H9 (cell line): ENCODE data around the gene DLGAP4. TPM values are rescaled to one million over a fixed set of nuclear protein-coding genes. Genes with fewer than 3 reads are reported as not detected.

Source experiments
- DNase-seq: peaks from one replicate; pipeline ENCODE4 v3.0.0-alpha.2; 2017
- H2AFZ ChIP-seq: one replicate; pipeline ENCODE4 v1.6.1; 2013; ENCODE audit warnings: mild to moderate bottlenecking, low read length, control low read depth, moderate library complexity
- H2AK5ac ChIP-seq: 2 replicates; pipeline ENCODE4 v1.6.1; 2013; ENCODE audit warnings: low read length, control low read depth, mixed read lengths; ENCODE audit not compliant: insufficient read length
- H2BK120ac ChIP-seq: one replicate; pipeline ENCODE4 v1.6.1; 2013; ENCODE audit warnings: low read depth, mild to moderate bottlenecking, low read length, control low read depth, inconsistent platforms; ENCODE audit not compliant: poor library complexity, severe bottlenecking
- H2BK12ac ChIP-seq: 2 replicates; pipeline ENCODE4 v1.6.1; 2013; ENCODE audit warnings: low read length, control low read depth, mixed read lengths, low read depth; ENCODE audit not compliant: insufficient read length
- H2BK15ac ChIP-seq: 2 replicates; pipeline ENCODE4 v1.6.1; 2013; ENCODE audit warnings: low read depth, low read length, control low read depth
- H2BK20ac ChIP-seq: one replicate; pipeline ENCODE4 v1.6.1; 2013; ENCODE audit warnings: low read depth, mild to moderate bottlenecking, low read length, control low read depth, inconsistent platforms; ENCODE audit not compliant: poor library complexity, severe bottlenecking
- H2BK5ac ChIP-seq: 2 replicates; pipeline ENCODE4 v1.6.1; 2013; ENCODE audit warnings: low read length, control low read depth, mixed read lengths; ENCODE audit not compliant: insufficient read length
- H3K14ac ChIP-seq: 2 replicates; pipeline ENCODE4 v1.6.1; 2013; ENCODE audit warnings: low read length, control low read depth; ENCODE audit not compliant: insufficient read depth
- H3K18ac ChIP-seq: 2 replicates; pipeline ENCODE4 v1.6.1; 2013; ENCODE audit warnings: low read depth, mild to moderate bottlenecking, mixed read lengths, low read length, control low read depth; ENCODE audit not compliant: insufficient read length
- H3K23ac ChIP-seq: 2 replicates; pipeline ENCODE4 v1.6.1; 2013; ENCODE audit warnings: low read length, control low read depth, mixed read lengths, low read depth; ENCODE audit not compliant: insufficient read length
- H3K23me2 ChIP-seq: 2 replicates; pipeline ENCODE4 v1.6.1; 2013; ENCODE audit warnings: low read depth, mild to moderate bottlenecking, mixed read lengths, low read length, control low read depth; ENCODE audit not compliant: insufficient read length, poor library complexity, severe bottlenecking
- H3K27ac ChIP-seq: 2 replicates; pipeline ENCODE4 v1.5.1; 2013; ENCODE audit warnings: low read length, control low read depth, mixed read lengths, low read depth; ENCODE audit not compliant: insufficient read length
- H3K27me3 ChIP-seq: 2 replicates; pipeline ENCODE4 v1.6.1; 2013; ENCODE audit warnings: low read length, control low read depth, inconsistent platforms; ENCODE audit not compliant: insufficient read depth
- H3K4ac ChIP-seq: 2 replicates; pipeline ENCODE4 v1.6.1; 2013; ENCODE audit warnings: low read depth, mild to moderate bottlenecking, control low read depth, inconsistent platforms, low read length, moderate library complexity
- H3K4me1 ChIP-seq: 2 replicates; pipeline ENCODE4 v1.6.1; 2013; ENCODE audit warnings: low read length, control low read depth, inconsistent platforms; ENCODE audit not compliant: insufficient read depth
- H3K4me2 ChIP-seq: 2 replicates; pipeline ENCODE4 v1.6.1; 2013; ENCODE audit warnings: low read length, control low read depth, mixed read lengths; ENCODE audit not compliant: insufficient read length, insufficient read depth
- H3K56ac ChIP-seq: 2 replicates; pipeline ENCODE4 v1.6.1; 2013; ENCODE audit warnings: low read depth, mild to moderate bottlenecking, mixed read lengths, low read length, control low read depth; ENCODE audit not compliant: insufficient read length
- H3K79me1 ChIP-seq: 2 replicates; pipeline ENCODE4 v1.6.1; 2013; ENCODE audit warnings: low read depth, mild to moderate bottlenecking, moderate library complexity, low read length, control low read depth, inconsistent platforms; ENCODE audit not compliant: insufficient read depth, poor library complexity, severe bottlenecking
- H3K79me2 ChIP-seq: 2 replicates; pipeline ENCODE4 v1.6.1; 2013; ENCODE audit warnings: low read length, control low read depth, inconsistent platforms; ENCODE audit not compliant: insufficient read depth
- H3K9ac ChIP-seq: 2 replicates; pipeline ENCODE4 v1.6.1; 2013; ENCODE audit warnings: low read length, control low read depth, mixed read lengths; ENCODE audit not compliant: insufficient read length; ENCODE audit errors: extremely low read depth
- H3K9me3 ChIP-seq: one replicate; pipeline ENCODE4 v1.6.1; 2013; ENCODE audit warnings: low read depth, low read length, inconsistent platforms; ENCODE audit not compliant: control insufficient read depth
- H3T11ph ChIP-seq: one replicate; pipeline ENCODE4 v1.6.1; 2013; ENCODE audit warnings: mild to moderate bottlenecking, low read length, control low read depth, inconsistent platforms
- H4K20me1 ChIP-seq: one replicate; pipeline ENCODE4 v1.6.1; 2013; ENCODE audit not compliant: control insufficient read depth, insufficient read length, insufficient read depth
- H4K5ac ChIP-seq: 2 replicates; pipeline ENCODE4 v1.6.1; 2013; ENCODE audit warnings: low read depth, mild to moderate bottlenecking, mixed read lengths, low read length, control low read depth; ENCODE audit not compliant: insufficient read length
- H4K8ac ChIP-seq: replicated peaks from 2 replicates; pipeline ENCODE4 v1.6.1; 2013; ENCODE audit warnings: low read length, control low read depth, mixed read lengths, low read depth; ENCODE audit not compliant: insufficient read length
- H4K91ac ChIP-seq: 2 replicates; pipeline ENCODE4 v1.6.1; 2013; ENCODE audit warnings: low read depth, mild to moderate bottlenecking, moderate library complexity, mixed read lengths, low read length, control low read depth; ENCODE audit not compliant: insufficient read length
- H3K27ac Mint-ChIP-seq, 3 experiments: 2 replicates in 2 of 3; 3 replicates in 1 of 3; pipeline ENCODE4 v1.8.0; 2020 to 2021; ENCODE audit warnings: mixed read lengths in 3 of 3, mild to moderate bottlenecking in 1 of 3, moderate library complexity in 1 of 3
- H3K27me3 Mint-ChIP-seq: 2 replicates; pipeline ENCODE4 v1.8.0; 2021; ENCODE audit warnings: low read depth, mild to moderate bottlenecking, moderate library complexity, mixed read lengths
- H3K36me3 Mint-ChIP-seq, 3 experiments: 2 replicates in 2 of 3; 3 replicates in 1 of 3; pipeline ENCODE4 v1.8.0; 2020 to 2021; ENCODE audit warnings: low read depth in 3 of 3, mixed read lengths in 3 of 3; ENCODE audit not compliant: insufficient read depth in 1 of 3
- H3K4me1 Mint-ChIP-seq, 2 experiments: 2 replicates each; pipeline ENCODE4 v1.8.0; 2020; ENCODE audit warnings: mixed read lengths in 2 of 2
- H3K4me3 Mint-ChIP-seq, 2 experiments: 2 replicates in 1 of 2; 3 replicates in 1 of 2; pipeline ENCODE4 v1.8.0; 2020 to 2021; ENCODE audit warnings: mild to moderate bottlenecking in 2 of 2, mixed read lengths in 2 of 2, moderate library complexity in 1 of 2
- H3K9me3 Mint-ChIP-seq, 2 experiments: 2 replicates in 1 of 2; 3 replicates in 1 of 2; pipeline ENCODE4 v1.8.0; 2020; ENCODE audit warnings: mild to moderate bottlenecking in 2 of 2, mixed read lengths in 2 of 2, moderate library complexity in 1 of 2
- CTCF ChIP-seq: fragments of 200-600 bp; sonication (generic); conservative IDR thresholded peaks from 3 replicates; pipeline ENCODE4 v1.8.0; 2021; ENCODE audit warnings: antibody characterized with exemption, mild to moderate bottlenecking
- WGBS: extraction: QIAGEN DNeasy Blood & Tissue Kit; methylation state at CpG from one replicate; pipeline ENCODE4 v1.1.7; 2013; ENCODE audit warnings: missing lambda C conversion rate, low lambda C conversion rate, mixed read lengths; ENCODE audit not compliant: insufficient read length; ENCODE audit errors: extremely low coverage; 5-methylcytosine and 5-hydroxymethylcytosine counted together
- total RNA-seq: library from RNA; stranded (reverse); gene quantifications from 2 replicates; pipeline ENCODE4 v1.2.1, GENCODE V29; 2021

DLGAP4 gene
- total RNA-seq, 1 experiment from 2014 or later: 48.0 TPM

GRCh38 chr20:36299459-36299858 lies 6.7 kb upstream of the DLGAP4 start:
- no peak overlapping the region for H2BK120ac ChIP-seq
- no peak overlapping the region for H4K5ac ChIP-seq
- no peak overlapping the region for H2BK12ac ChIP-seq
- no peak overlapping the region for H4K8ac ChIP-seq
- H3K9me3 Mint-ChIP-seq: no peaks in the 10 kb centered on the region
- H3K4me2 ChIP-seq: no peak overlapping the region
- H3K9me3 ChIP-seq: no peaks in the 10 kb centered on the region
- H3T11ph ChIP-seq: no peak overlapping the region
- no peaks in the 10 kb centered on the region for H4K20me1 ChIP-seq
- peaks cover 0 to 9% of the 10 kb centered on the region in 2 experiments for H3K4me1 Mint-ChIP-seq
- H3K14ac ChIP-seq: no peak overlapping the region; the same call in 1 of the 2 replicates
- H3K79me2 ChIP-seq: no peaks in the 10 kb centered on the region
- H3K27me3 ChIP-seq: no peaks in the 10 kb centered on the region
- peaks cover 44% of the 10 kb centered on the region for H3K27me3 Mint-ChIP-seq
- H3K23me2 ChIP-seq: no peaks in the 10 kb centered on the region
- H3K4me3 Mint-ChIP-seq: no peak overlapping the region
- no CpG with 5 or more reads among the region's 4 CpGs for WGBS
- no peak overlapping the region for H3K4ac ChIP-seq
- no peak overlapping the region for H3K9ac ChIP-seq
- H3K36me3 Mint-ChIP-seq: no peaks in the 10 kb centered on the region
- no peak overlapping the region for H2BK5ac ChIP-seq
- no peak overlapping the region for H2BK20ac ChIP-seq
- no peak overlapping the region for H3K27ac Mint-ChIP-seq
- no peak for TF ChIP-seq CTCF
- no peak overlapping the region for H2AFZ ChIP-seq
- H3K18ac ChIP-seq: no peak overlapping the region
- H3K79me1 ChIP-seq: no peaks in the 10 kb centered on the region
- H3K4me1 ChIP-seq: no peaks in the 10 kb centered on the region
- H4K91ac ChIP-seq: no peak overlapping the region
- no peak overlapping the region for H3K56ac ChIP-seq
- no peak overlapping the region for H3K23ac ChIP-seq
- no peak overlapping the region for H2AK5ac ChIP-seq
- H3K27ac ChIP-seq: no peak overlapping the region
- H2BK15ac ChIP-seq: no peak overlapping the region
- no peak for DNase-seq
